Measurements from ENCODE around the gene ARL8B.

The ARL8B gene

GRCh38 chr3:5220667-5221431, 98.8 kb downstream of the ARL8B start:
- Mint-ChIP-seq H3K9me3 (no peaks in the 10 kb centered on the region), H3K27me3 (no peaks in the 10 kb centered on the region), H3K4me1 (ENCODE audit: low read depth in 2 of 2) (peaks cover 0 to 6% of the 10 kb centered on the region in 2 donors), H3K4me3 (no peak overlapping the region), H3K27ac (peak overlapping the region; percentile 1 to 58), H3K36me3 (ENCODE audit: insufficient read depth) (peaks cover 35% of the 10 kb centered on the region)
- ATAC-seq (replicated peaks) = no peak
- DNase-seq = no peak

DNA sequence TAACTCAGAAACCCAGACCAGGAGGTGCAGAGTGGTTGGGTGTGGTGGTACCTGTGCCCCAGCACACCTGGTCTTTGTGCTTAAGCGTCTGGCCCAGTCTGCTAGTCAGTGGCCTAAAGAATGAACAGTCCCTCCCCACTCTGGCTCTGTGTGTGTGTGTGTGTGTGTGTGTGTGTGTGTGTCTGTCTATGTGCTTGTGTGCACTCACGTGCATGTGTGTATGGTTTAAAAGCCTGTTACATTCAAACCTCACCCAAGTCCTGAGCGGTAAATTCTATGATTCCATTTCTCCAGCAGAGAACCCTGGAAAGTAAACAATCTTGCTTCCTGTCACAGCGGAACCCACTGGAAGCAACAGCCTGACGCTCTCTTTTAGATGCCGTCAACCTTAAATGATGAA, 99.6 kb downstream of the ARL8B start:
- no peaks in the 10 kb centered on the region for H3K9me3 Mint-ChIP-seq
- peaks cover 0 to 5% of the 10 kb centered on the region in 2 donors for H3K4me1 Mint-ChIP-seq (ENCODE audit: low read depth in 2 of 2)
- no peaks in the 10 kb centered on the region for H3K27me3 Mint-ChIP-seq
- ATAC-seq (replicated peaks) (no peak), DNase-seq (no peak)
- no peak overlapping the region for H3K4me3 Mint-ChIP-seq
- peaks cover 35% of the 10 kb centered on the region for H3K36me3 Mint-ChIP-seq (ENCODE audit: insufficient read depth)
- peak overlapping the region; percentile 61 to 73 for H3K27ac Mint-ChIP-seq

DNA sequence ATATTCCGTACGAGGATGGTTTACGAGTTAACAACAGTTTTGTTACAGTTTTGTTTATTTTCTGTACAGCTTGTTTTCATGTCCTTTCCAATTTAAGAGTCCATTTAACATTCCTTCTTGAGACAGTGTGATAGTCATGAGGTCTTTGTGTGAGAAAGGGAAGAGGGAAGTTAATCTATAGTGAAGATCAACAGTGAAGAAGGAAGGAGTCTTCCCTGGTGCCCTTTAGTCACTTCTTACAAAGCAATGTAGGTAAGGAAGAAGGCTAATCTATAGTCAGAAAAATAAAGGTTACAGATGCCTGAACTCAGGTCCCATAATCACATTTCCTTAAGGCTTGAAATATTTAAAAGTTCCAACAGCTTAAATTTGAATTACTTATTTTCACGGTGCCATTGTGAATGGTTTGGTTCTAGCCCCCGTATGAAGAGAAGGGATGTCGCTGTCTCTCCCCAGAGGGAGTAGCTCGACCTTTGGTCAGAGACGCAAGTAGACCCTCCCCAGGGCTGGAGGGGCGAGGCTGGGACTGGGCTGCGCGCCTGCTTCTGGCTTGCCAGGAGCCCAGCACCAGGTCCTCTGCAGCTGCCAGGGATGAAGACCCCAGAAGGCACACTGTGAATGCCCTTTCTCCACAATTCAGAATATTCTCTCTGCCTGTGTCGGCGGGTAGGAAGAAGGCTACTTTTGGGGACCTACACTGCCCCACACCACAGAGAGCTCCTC, 100.4 kb downstream of the ARL8B start:
- no peaks in the 10 kb centered on the region for H3K27me3 Mint-ChIP-seq
- no peaks in the 10 kb centered on the region for H3K9me3 Mint-ChIP-seq
- ATAC-seq (replicated peaks) = no peak
- DNase-seq = no peak
- H3K36me3 Mint-ChIP-seq (ENCODE audit: insufficient read depth) = peaks cover 30% of the 10 kb centered on the region
- H3K4me1 Mint-ChIP-seq (ENCODE audit: low read depth in 2 of 2) = no peaks in the 10 kb centered on the region
- H3K27ac Mint-ChIP-seq = no peak overlapping the region
- no peak overlapping the region for H3K4me3 Mint-ChIP-seq

DNA sequence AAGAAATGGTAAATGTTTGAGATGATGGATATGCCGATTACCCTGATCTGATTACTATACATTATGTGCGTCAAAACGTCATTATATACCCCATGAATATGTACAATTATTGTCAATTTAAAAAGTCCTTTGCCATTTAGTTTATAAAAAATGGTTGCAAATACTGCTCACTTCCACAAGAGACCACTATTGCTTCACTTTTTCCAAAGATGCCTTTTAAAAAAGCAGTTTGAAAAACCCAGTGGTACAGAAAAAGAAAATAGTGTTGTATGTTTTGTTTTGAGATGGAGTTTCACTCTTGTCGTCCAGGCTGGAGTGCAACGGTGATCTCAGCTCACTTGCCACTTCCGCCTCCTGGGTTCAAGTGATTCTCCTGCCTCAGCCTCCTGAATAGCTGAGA, 104.7 kb downstream of the ARL8B start:
- Mint-ChIP-seq H3K27ac (no peak overlapping the region), H3K27me3 (peaks cover 0 to 10% of the 10 kb centered on the region in 2 donors), H3K9me3 (no peaks in the 10 kb centered on the region), H3K4me1 (ENCODE audit: low read depth in 2 of 2) (no peaks in the 10 kb centered on the region), H3K4me3 (no peak overlapping the region), H3K36me3 (ENCODE audit: insufficient read depth) (peaks cover 2% of the 10 kb centered on the region)
- ATAC-seq (replicated peaks) (no peak), DNase-seq (no peak)

- Mint-ChIP-seq H3K27ac (no peak overlapping the region), H3K9me3 (no peaks in the 10 kb centered on the region)
- no peak for ATAC-seq (replicated peaks)
These were observed 105.7 kb downstream of the ARL8B start for GRCh38 chr3:5227812-5228211.

DNA sequence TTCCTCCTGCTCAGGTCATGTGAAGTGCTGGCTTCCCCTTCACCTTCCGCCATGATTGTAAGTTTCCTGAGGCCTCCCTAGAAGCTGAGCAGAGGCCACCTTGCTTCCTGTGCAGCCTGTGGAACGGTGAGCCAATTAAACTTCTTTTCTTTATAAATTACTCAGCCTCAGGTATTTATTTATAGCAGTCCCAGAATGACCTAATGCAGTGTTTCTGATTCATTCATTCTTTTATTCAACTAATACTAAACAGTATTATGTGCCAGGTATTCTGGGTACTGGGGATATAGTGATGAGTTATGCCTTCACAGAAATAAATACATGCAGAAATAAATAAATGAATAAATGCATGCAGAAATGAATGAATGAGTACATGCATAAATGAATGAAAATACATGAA, 107.3 kb downstream of the ARL8B start:
- Mint-ChIP-seq H3K4me3 (no peak overlapping the region), H3K36me3 (ENCODE audit: insufficient read depth) (no peaks in the 10 kb centered on the region), H3K27me3 (peaks cover 0 to 10% of the 10 kb centered on the region in 2 donors), H3K27ac (no peak overlapping the region), H3K4me1 (ENCODE audit: low read depth in 2 of 2) (no peaks in the 10 kb centered on the region), H3K9me3 (no peaks in the 10 kb centered on the region)
- DNase-seq (no peak), ATAC-seq (replicated peaks) (no peak)

More at GRCh38 chr3:5227812-5228211, 105.7 kb downstream of the ARL8B start:
- H3K36me3 Mint-ChIP-seq (ENCODE audit: insufficient read depth) = peaks cover under 1% of the 10 kb centered on the region
- no peaks in the 10 kb centered on the region for H3K4me1 Mint-ChIP-seq (ENCODE audit: low read depth in 2 of 2)
- no peak for DNase-seq
- no peak overlapping the region for H3K4me3 Mint-ChIP-seq
- peaks cover 0 to 10% of the 10 kb centered on the region in 2 donors for H3K27me3 Mint-ChIP-seq

Measured in effector memory CD8-positive, alpha-beta T cell (primary cell).